SH-SY5Y (cell line): ENCODE data around the gene MAP3K2.

ENCODE experiments used
- GATA2 ChIP-seq: IDR thresholded peaks from 2 replicates; pipeline ENCODE4 v1.6.1; 2011; ENCODE audit warnings: mild to moderate bottlenecking, low read depth, low read length
- GATA3 ChIP-seq: IDR thresholded peaks from 2 replicates; pipeline ENCODE4 v1.6.1; 2011; ENCODE audit warnings: low read depth, mild to moderate bottlenecking, low read length, moderate library complexity

- TF ChIP-seq GATA2: no peak
- TF ChIP-seq GATA3: no peak
Measured at GRCh38 chr2:127256866-127257265, 130.9 kb downstream of the MAP3K2 start.
